GM10248 (cell line): Measurements from ENCODE around the gene ERCC2.

Experiments
- CTCF ChIA-PET: fragments of 300-600 bp; sonication (Branson Sonifier 250); formaldehyde crosslinking; extraction: SDS; loops from one replicate; lab custom pipeline; 2021; ENCODE audit warnings: antibody characterized with exemption; lab: Yijun Ruan, JAX
- POLR2A ChIA-PET: fragments of 350-650 bp; sonication (Branson Sonifier 250); formaldehyde crosslinking; extraction: SDS; loops from one replicate; lab custom pipeline; 2020; ENCODE audit warnings: antibody characterized with exemption; lab: Yijun Ruan, JAX
- DNase-seq: peaks from one replicate; pipeline ENCODE4 v3.0.0; 2012; ENCODE audit errors: extremely low spot score
- TF ChIP-seq, protein P1 (sequence below): IDR thresholded peaks from 2 replicates; pipeline ENCODE4 v1.5.1; 2012; ENCODE audit warnings: mild to moderate bottlenecking, low read depth; ENCODE audit errors: extremely low read depth, missing control alignments, control extremely low read depth

ERCC2 gene

DNA sequence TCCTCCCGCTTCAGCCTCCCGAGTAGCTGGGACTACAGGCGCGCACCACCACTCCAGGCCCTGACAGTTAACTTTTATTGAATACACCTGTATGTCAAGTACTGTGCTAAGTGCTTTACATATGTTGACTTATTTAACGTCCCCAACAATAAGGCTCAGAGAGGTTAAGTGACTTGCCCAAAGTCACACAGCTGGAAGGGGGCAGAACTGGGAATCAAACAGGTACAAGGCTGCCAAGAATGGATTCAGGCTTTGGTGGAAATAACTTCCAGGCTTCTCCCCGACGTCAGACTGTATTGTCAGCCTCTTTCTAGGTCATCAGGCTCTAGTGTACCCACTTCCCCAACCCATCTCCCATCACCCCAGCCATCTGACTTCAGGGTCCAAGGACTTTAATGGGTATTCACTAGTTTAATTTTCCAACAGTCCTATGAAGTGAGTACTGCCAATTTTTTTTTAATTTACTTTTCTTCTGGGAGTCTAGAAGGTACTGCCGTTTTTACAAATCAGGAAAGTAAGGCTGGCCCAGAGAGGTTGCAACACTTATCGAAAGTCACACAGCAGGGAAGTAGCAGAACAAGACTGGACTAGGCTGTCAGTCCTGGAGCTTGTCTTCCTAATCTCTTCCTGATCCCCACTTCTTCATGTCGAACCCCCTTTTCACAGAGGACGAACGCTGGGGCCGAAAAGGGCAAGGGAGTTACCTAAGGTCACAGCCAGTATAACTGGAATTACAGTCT, 42.8 kb downstream of the ERCC2 start:
- CTCF ChIA-PET = interaction anchor here (1.3 to 1.9 kb wide), 3 partner anchors 11 to 37 kb away, joined by 3 to 10 read pairs (median 3); no protein-coding TSS in a partner anchor

DNA sequence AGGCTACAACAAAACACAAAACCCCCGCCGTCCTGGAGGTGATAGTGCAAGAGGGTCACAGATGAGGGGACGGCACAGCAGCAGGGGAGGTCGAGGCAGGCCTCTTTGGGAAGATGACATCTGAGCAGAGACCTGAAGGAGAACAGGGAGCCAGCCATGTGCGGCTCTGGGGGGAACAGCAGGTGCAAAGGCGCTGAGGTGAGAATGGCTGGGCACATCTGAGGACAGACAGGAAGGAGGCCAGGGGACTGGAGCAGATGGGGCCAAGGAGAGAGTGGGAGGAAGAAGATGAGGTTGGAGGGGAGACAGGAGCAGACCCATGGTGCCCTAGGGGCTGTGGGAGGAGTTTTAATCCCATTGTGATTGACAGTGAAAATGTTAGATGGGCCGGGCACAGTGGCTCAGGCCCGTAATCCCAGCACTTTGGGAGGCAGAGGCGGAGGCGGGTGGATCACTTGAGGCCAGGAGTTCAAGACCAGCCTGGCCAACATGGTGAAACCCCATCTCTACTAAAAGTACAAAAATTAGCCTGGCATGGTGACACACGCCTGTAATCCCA, 45.9 kb downstream of the ERCC2 start:
- TF ChIP-seq, protein P1, sequence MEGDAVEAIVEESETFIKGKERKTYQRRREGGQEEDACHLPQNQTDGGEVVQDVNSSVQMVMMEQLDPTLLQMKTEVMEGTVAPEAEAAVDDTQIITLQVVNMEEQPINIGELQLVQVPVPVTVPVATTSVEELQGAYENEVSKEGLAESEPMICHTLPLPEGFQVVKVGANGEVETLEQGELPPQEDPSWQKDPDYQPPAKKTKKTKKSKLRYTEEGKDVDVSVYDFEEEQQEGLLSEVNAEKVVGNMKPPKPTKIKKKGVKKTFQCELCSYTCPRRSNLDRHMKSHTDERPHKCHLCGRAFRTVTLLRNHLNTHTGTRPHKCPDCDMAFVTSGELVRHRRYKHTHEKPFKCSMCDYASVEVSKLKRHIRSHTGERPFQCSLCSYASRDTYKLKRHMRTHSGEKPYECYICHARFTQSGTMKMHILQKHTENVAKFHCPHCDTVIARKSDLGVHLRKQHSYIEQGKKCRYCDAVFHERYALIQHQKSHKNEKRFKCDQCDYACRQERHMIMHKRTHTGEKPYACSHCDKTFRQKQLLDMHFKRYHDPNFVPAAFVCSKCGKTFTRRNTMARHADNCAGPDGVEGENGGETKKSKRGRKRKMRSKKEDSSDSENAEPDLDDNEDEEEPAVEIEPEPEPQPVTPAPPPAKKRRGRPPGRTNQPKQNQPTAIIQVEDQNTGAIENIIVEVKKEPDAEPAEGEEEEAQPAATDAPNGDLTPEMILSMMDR = no peak
- no peak for DNase-seq
- CTCF ChIA-PET = interaction anchor here (1.8 kb wide), 1 partner anchor 15 kb away, joined by 6 read pairs; no protein-coding TSS in a partner anchor
- POLR2A ChIA-PET = no interaction called here

More for the DNA sequence above, 42.8 kb downstream of the ERCC2 start:
- TF ChIP-seq, protein P1 = no peak
- POLR2A ChIA-PET = no interaction called here
- DNase-seq = no peak

DNA sequence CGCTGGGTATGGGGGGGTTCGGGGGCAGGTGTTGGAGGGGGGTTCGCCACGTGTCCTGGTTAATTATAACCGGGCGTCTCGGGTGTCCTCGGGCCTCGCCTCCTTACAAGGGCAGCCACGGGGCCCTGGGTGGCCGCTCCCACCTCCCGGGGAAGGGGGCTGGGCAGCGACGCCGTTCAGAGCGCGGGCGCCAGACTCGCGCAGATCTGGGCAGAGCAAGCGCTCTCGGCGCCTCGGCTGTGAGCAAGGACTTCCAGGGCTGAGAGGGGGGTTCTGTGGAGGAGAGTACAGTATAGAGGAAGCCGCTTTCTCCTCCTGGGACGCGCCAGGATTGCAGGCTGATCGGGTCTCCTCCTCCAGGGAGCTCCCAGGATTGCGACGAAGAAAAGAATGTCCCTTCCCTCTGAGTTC, 46.7 kb downstream of the ERCC2 start:
- TF ChIP-seq, protein P1 = no peak
- CTCF ChIA-PET = interaction anchor here (1.8 kb wide), 1 partner anchor 15 kb away, joined by 6 read pairs; no protein-coding TSS in a partner anchor
- no peak for DNase-seq
- POLR2A ChIA-PET = no interaction called here

DNA sequence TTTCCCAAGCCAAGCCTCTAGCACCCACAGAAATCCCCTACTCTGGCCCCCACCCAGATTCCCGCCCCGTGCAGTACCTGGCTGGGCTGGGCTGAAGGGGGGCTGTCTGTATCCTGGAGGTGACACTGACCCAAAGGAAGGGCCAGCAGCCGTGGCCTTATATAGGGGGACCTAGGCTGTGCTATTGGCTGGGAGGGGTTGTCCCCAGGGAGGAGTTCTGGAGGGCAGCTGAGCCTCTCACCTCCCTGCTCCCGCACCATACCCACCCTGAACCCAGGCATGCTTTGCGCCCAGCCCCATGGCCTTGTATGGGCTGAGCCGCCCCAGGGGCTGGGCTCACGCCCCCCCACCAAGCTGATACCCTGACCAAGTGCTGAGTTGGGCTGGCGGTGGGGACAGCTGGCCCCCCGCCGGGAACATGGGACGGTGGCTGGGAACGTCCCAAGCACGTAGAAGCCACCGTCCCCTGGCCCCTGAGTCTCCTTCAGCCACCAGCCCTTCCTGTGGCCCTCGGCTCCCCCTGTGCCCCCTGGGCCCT, 47.6 kb downstream of the ERCC2 start, which contains the start of gene CKM:
CKM (minus strand) TSS at position 132 of the 538 bp plus-strand sequence. CDS start 3,162 bp downstream, outside the sequence.
- TF ChIP-seq, protein P1 = no peak
- no peak for DNase-seq
- POLR2A ChIA-PET = no interaction called here
- CTCF ChIA-PET = no interaction called here

DNA sequence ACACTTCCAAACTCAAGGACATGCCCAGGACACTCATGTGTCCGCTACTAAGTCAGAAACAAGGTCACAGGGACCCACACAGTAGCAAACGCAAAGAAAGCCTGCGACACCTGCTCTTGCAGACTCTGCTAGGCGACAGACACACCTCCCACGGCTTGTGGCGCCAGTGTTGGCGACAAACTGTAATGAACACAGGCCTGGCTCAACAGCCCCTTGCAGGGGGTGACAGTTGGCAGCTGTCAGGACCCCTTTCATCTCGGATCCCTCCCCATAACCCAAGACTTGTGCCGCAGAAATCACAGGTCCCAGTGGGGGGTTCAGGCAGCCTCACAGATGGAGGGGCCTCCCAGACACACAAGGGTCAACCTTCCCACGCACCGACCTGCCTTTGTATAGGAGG, 48.1 kb downstream of the ERCC2 start:
- DNase-seq = no peak
- TF ChIP-seq, protein P1 = no peak
- CTCF ChIA-PET = interaction anchor here (1.4 kb wide), 1 partner anchor 16 kb away, joined by 6 read pairs; no protein-coding TSS in a partner anchor
- POLR2A ChIA-PET = no interaction called here

DNA sequence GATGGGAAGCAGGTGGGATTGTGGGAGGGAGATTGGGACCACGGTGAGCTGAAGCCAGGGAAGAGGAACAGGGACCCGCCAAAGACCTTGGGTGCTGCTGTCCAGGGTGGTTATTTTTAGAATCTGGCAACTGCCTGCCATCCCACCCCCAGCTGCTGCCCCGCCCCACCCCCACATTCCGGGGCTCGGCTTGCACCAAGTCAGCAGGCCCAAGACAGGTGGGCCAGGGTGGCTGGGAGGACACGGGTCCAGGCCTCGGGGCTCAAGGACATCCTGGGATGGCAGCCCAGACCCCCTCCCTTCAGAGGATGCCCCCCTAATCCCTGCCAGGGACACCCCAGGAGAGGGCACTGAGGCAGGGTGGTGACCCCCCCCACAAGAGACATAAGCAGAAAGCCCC, 48.5 kb downstream of the ERCC2 start:
- ChIA-PET POLR2A (no interaction called here), CTCF (interaction anchor here (1.4 kb wide), 1 partner anchor 17 kb away, joined by 6 read pairs; no protein-coding TSS in a partner anchor)
- no peak for DNase-seq
- TF ChIP-seq, protein P1 = no peak
